Neutrophil (primary cell): ENCODE measurements around the gene HOXD10.

Source experiments
- H3K27ac ChIP-seq: fragments of 200-600 bp; sonication (generic); 2 replicates; pipeline ENCODE4 v1.5.1; 2016; ENCODE audit warnings: mild to moderate bottlenecking, moderate library complexity
- H3K27me3 ChIP-seq: fragments of 200-600 bp; sonication (generic); 2 replicates; pipeline ENCODE4 v1.6.0; 2016; ENCODE audit warnings: mild to moderate bottlenecking
- H3K36me3 ChIP-seq: fragments of 200-600 bp; sonication (generic); 2 replicates; pipeline ENCODE4 v1.5.1; 2017
- H3K4me1 ChIP-seq, 2 experiments: fragments of 200-600 bp in 1 of 2; sonication (generic) in 1 of 2; 1 replicate in 1 of 2; 2 replicates in 1 of 2; pipeline versions ENCODE4 v1.5.1 to v1.6.1; 2013 to 2016; ENCODE audit warnings: low read depth in 1 of 2, low read length in 1 of 2, mild to moderate bottlenecking in 1 of 2, moderate library complexity in 1 of 2; ENCODE audit not compliant: control insufficient read depth in 1 of 2, insufficient read depth in 1 of 2
- H3K4me3 ChIP-seq, 2 experiments: fragments of 200-600 bp in 1 of 2; sonication (generic) in 1 of 2; 1 replicate in 1 of 2; 2 replicates in 1 of 2; pipeline ENCODE4 v1.5.1; 2013 to 2016; ENCODE audit warnings: low read depth in 1 of 2, low read length in 1 of 2, mild to moderate bottlenecking in 1 of 2, moderate library complexity in 1 of 2
- H3K9me3 ChIP-seq: fragments of 200-600 bp; sonication (generic); 2 replicates; pipeline ENCODE4 v1.5.1; 2016
- TF ChIP-seq, protein P1 (sequence below): fragments of 200-600 bp; sonication (generic); IDR thresholded peaks from 2 replicates; pipeline ENCODE4 v1.5.1; 2016; ENCODE audit warnings: antibody characterized with exemption

Gene HOXD10

DNA sequence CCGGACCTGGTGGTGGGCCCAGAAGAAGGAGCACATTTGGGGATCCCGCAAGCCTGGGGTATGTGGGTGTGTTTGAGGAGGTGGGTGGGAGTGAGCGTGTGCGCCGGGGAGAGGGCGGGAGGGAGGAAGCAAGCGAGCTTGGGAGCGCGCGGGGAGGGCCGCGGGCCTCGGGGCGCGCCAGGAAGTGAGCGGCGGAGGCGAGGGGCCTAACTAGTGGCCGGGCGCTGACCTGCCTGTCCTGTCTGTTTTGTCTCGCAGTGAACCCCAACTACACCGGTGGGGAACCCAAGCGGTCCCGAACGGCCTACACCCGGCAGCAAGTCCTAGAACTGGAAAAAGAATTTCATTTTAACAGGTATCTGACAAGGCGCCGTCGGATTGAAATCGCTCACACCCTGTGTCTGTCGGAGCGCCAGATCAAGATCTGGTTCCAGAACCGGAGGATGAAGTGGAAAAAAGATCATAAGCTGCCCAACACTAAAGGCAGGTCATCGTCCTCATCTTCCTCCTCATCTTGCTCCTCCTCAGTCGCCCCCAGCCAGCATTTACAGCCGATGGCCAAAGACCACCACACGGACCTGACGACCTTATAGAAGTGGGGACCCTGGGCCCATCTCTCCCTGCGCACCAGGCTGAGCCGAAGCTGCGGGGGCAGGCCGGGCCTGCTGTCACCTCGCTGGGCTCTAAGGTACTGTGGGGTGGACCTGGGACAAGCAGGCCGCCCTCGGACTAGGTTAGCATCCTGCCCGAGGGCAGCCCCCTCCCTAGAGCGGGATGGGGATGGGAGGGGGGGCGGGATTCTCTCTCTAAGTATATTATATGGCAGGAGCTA lies 36.0 kb downstream of the HOXD10 start:
- TF ChIP-seq, protein P1, sequence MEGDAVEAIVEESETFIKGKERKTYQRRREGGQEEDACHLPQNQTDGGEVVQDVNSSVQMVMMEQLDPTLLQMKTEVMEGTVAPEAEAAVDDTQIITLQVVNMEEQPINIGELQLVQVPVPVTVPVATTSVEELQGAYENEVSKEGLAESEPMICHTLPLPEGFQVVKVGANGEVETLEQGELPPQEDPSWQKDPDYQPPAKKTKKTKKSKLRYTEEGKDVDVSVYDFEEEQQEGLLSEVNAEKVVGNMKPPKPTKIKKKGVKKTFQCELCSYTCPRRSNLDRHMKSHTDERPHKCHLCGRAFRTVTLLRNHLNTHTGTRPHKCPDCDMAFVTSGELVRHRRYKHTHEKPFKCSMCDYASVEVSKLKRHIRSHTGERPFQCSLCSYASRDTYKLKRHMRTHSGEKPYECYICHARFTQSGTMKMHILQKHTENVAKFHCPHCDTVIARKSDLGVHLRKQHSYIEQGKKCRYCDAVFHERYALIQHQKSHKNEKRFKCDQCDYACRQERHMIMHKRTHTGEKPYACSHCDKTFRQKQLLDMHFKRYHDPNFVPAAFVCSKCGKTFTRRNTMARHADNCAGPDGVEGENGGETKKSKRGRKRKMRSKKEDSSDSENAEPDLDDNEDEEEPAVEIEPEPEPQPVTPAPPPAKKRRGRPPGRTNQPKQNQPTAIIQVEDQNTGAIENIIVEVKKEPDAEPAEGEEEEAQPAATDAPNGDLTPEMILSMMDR, result no peak
- Histone ChIP-seq H3K9me3 (no peaks in the 10 kb centered on the region), H3K4me1 (no peaks in the 10 kb centered on the region), H3K27ac (no peak overlapping the region), H3K4me3 (no peak overlapping the region), H3K36me3 (no peaks in the 10 kb centered on the region), H3K27me3 (peaks cover 100% of the 10 kb centered on the region)

GRCh38 chr2:176154576-176155252 lies 38.1 kb downstream of the HOXD10 start:
- Histone ChIP-seq H3K4me3 (no peak overlapping the region), H3K4me1 (no peaks in the 10 kb centered on the region), H3K36me3 (no peaks in the 10 kb centered on the region), H3K9me3 (no peaks in the 10 kb centered on the region), H3K27ac (no peak overlapping the region), H3K27me3 (peaks cover 100% of the 10 kb centered on the region)
- TF ChIP-seq, protein P1, result no peak

GRCh38 chr2:176155356-176156044 lies 38.9 kb downstream of the HOXD10 start:
- H3K36me3 ChIP-seq, result no peaks in the 10 kb centered on the region
- no peak overlapping the region for H3K27ac ChIP-seq
- no peak overlapping the region for H3K4me3 ChIP-seq
- TF ChIP-seq, protein P1, result no peak
- H3K4me1 ChIP-seq, result no peaks in the 10 kb centered on the region
- no peaks in the 10 kb centered on the region for H3K9me3 ChIP-seq
- peaks cover 100% of the 10 kb centered on the region for H3K27me3 ChIP-seq

GRCh38 chr2:176156301-176156806 lies 39.8 kb downstream of the HOXD10 start:
- no peaks in the 10 kb centered on the region for H3K9me3 ChIP-seq
- H3K36me3 ChIP-seq, result no peaks in the 10 kb centered on the region
- peaks cover 100% of the 10 kb centered on the region for H3K27me3 ChIP-seq
- H3K4me3 ChIP-seq, result no peak overlapping the region
- TF ChIP-seq, protein P1, result no peak
- no peaks in the 10 kb centered on the region for H3K4me1 ChIP-seq
- no peak overlapping the region for H3K27ac ChIP-seq

DNA sequence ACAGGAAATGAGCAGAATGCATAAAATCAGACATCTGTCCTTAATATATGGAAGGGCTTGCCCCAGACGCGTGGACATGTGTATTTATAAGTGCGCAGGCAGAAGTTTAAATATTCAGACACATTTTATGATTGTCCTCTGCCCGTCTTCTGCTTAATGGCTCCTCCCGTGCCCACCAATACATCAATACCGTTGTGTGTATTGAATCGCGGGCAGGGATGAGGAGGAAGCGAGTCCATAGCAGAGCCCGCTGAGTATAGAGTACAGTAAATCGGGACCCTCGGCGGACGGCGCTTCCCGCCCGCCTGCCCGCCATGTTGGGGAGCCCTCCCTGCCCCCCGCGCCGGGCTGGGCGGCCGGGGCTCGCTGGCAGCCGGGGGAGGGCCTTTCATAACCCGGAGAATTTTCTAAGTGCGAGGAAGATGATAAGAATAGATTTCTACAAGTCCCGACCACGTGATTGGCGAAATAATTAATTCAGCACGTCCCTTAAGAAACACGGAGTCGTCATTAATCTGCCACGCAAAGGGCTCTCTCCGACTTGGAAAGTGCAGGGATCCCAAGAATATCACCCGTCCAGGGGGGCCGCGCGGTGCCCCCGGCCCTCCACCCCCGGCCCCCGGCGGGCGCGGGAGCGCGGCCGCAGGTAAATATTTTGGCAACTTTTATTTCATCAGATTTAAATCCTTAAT lies 40.4 kb downstream of the HOXD10 start, which contains the start of gene HOXD3:
Gene HOXD3, plus strand, starts transcription at position 501 of the 692 bp plus-strand sequence. CDS start 11,808 bp downstream, outside the sequence.
- no peaks in the 10 kb centered on the region for H3K9me3 ChIP-seq
- H3K36me3 ChIP-seq, result no peaks in the 10 kb centered on the region
- TF ChIP-seq, protein P1, result no peak
- no peaks in the 10 kb centered on the region for H3K4me1 ChIP-seq
- H3K27me3 ChIP-seq, result peaks cover 100% of the 10 kb centered on the region
- H3K4me3 ChIP-seq, result no peak within 1 kb of the TSS
- H3K27ac ChIP-seq, result no peak within 1 kb of the TSS
